Activated CD8-positive, alpha-beta T cell treated with anti-CD3 and anti-CD28 coated beads for 36 hours (primary cell): ENCODE results near the gene PARVB. TPM values are rescaled to one million over a fixed set of nuclear protein-coding genes. Genes with fewer than 3 reads are reported as not detected.

Experiments used
- ATAC-seq: fragments of 200-7000 bp; cut with Tn5 transposase; one replicate; pipeline ENCODE4 v1.10.0; 2021; ENCODE audit warnings: mild to moderate bottlenecking, moderate library complexity
- CTCF ChIA-PET: fragments of 350-600 bp; sonication (Branson Sonifier 250); formaldehyde crosslinking; loops from one replicate; lab custom pipeline; 2021; ENCODE audit warnings: antibody characterized with exemption; lab: Charles Lee
- POLR2A ChIA-PET: fragments of 350-600 bp; sonication (Branson Sonifier 250); formaldehyde crosslinking; loops from one replicate; lab custom pipeline; 2021; ENCODE audit warnings: antibody characterized with exemption; lab: Charles Lee
- DNase-seq: peaks from one replicate; pipeline ENCODE4 v3.0.0-alpha.2; 2020
- H3K27ac Mint-ChIP-seq: one replicate; pipeline ENCODE4 v1.8.0; 2021; ENCODE audit warnings: mild to moderate bottlenecking, mixed read lengths
- H3K27me3 Mint-ChIP-seq: one replicate; pipeline ENCODE4 v1.8.0; 2021; ENCODE audit warnings: mixed read lengths
- H3K36me3 Mint-ChIP-seq: one replicate; pipeline ENCODE4 v1.8.0; 2021; ENCODE audit warnings: low read depth, mixed read lengths
- H3K4me1 Mint-ChIP-seq: one replicate; pipeline ENCODE4 v1.8.0; 2021; ENCODE audit warnings: low read depth, mixed read lengths
- H3K4me3 Mint-ChIP-seq: one replicate; pipeline ENCODE4 v1.8.0; 2021; ENCODE audit warnings: mild to moderate bottlenecking, moderate library complexity, mixed read lengths
- H3K9me3 Mint-ChIP-seq: one replicate; pipeline ENCODE4 v1.8.0; 2021; ENCODE audit warnings: mixed read lengths
- intact Hi-C: fragments of 100-400 bp; cut with micrococcal nuclease; formaldehyde crosslinking; loops from one replicate; pipeline ENCODE4 v1.10.0; 2022
- total RNA-seq, 2 experiments: library from RNA; stranded (reverse); gene quantifications; one replicate each; pipeline ENCODE4 v1.2.3, GENCODE V29; 2021
- TF ChIP-seq, protein P1 (sequence below): fragments of 200-600 bp; IDR thresholded peaks from one replicate; pipeline ENCODE4 v1.8.0; 2022; ENCODE audit warnings: antibody characterized with exemption, mild to moderate bottlenecking

The PARVB gene
- total RNA-seq, 2 experiments from 2014 or later: 71.0 to 73.1 TPM

GRCh38 chr22:44193535-44193891, 169.4 kb downstream of the PARVB start:
- CTCF ChIA-PET: interaction anchor here (1.2 kb wide), 1 partner anchor 12 kb away, joined by 4 read pairs; the partner anchor contains the start of gene PARVG
- Mint-ChIP-seq H3K4me1 (peaks cover 45% of the 10 kb centered on the region), H3K36me3 (peaks cover 35% of the 10 kb centered on the region), H3K4me3 (no peak overlapping the region), H3K27me3 (no peaks in the 10 kb centered on the region), H3K27ac (no peak overlapping the region), H3K9me3 (no peaks in the 10 kb centered on the region)
- POLR2A ChIA-PET: interaction anchor here (1.1 to 7.9 kb wide), 2 partner anchors 12 to 489 kb away, joined by 3 to 59 read pairs; partner anchors contain the start of gene PARVG
- TF ChIP-seq, protein P1, sequence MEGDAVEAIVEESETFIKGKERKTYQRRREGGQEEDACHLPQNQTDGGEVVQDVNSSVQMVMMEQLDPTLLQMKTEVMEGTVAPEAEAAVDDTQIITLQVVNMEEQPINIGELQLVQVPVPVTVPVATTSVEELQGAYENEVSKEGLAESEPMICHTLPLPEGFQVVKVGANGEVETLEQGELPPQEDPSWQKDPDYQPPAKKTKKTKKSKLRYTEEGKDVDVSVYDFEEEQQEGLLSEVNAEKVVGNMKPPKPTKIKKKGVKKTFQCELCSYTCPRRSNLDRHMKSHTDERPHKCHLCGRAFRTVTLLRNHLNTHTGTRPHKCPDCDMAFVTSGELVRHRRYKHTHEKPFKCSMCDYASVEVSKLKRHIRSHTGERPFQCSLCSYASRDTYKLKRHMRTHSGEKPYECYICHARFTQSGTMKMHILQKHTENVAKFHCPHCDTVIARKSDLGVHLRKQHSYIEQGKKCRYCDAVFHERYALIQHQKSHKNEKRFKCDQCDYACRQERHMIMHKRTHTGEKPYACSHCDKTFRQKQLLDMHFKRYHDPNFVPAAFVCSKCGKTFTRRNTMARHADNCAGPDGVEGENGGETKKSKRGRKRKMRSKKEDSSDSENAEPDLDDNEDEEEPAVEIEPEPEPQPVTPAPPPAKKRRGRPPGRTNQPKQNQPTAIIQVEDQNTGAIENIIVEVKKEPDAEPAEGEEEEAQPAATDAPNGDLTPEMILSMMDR: no peak
- DNase-seq (peak; percentile 46), ATAC-seq (peak; percentile 6)
- intact Hi-C loops: no loop called here

DNA sequence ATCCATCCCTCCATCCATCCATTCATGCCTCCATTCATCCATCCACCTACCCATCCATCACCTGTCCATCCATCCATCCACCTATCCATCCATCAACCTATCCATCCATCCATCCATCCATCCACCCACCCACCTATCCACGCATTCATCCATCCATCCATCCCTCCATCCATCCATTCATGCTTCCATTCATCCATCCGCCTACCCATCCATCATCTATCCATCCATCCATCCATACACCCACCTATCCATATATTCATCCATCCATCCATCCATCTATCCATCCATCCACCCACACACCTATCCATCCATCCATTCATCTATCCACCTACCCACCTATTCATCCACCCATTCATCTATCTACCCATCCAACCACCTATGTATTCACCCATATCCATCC, 170.5 kb downstream of the PARVB start:
- no peak overlapping the region for H3K27ac Mint-ChIP-seq

DNA sequence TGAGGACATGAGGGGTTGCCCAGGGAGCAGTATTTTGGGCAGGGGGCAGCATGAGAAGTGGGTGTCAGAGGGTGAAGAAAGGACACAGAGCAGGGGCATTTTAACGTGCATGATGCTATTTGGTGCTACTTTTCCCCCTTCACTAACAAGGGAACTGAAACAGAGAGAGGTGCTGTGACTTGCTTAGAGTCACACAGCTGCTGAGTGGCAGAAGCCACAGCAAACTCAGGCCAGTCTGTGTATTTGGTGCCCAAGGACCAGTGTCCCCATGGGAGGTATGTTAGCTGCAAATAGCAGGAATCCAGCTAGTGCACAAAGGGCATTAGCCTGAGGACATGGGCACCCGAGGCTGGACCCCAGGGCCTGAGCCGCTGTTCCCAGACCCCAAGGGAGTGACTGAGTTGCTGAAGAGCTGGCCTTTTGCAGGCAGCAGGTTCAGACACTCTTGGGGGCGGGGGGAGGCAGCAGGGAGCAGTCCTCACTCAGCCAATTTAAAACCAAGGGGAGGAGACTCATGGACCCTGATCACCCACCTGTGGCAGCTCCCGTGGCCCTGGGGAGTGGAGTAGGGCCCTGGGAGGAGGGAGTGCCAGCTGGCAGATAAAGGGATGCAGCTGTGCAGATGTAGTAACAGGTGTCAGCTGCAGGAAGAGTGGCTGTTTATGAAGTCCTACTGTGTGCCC, 171.2 kb downstream of the PARVB start:
- DNase-seq (no peak), ATAC-seq (no peak)
- Mint-ChIP-seq H3K27me3 (no peaks in the 10 kb centered on the region), H3K4me3 (no peak overlapping the region), H3K4me1 (peaks cover 48% of the 10 kb centered on the region), H3K9me3 (no peaks in the 10 kb centered on the region), H3K36me3 (peaks cover 43% of the 10 kb centered on the region), H3K27ac (peak overlapping the region; percentile 16)
- intact Hi-C loops: no loop called here
- ChIA-PET POLR2A (interaction anchor here (1.6 to 7.9 kb wide), 2 partner anchors 9 to 14 kb away, joined by 5 to 59 read pairs; partner anchors contain the start of gene PARVG), CTCF (interaction anchor here (1.7 kb wide), 1 partner anchor 12 kb away, joined by 5 read pairs; no protein-coding TSS in a partner anchor)
- TF ChIP-seq, protein P1: no peak

More for the DNA sequence above, 170.5 kb downstream of the PARVB start:
- Mint-ChIP-seq H3K9me3 (no peaks in the 10 kb centered on the region), H3K27me3 (no peaks in the 10 kb centered on the region), H3K36me3 (peaks cover 42% of the 10 kb centered on the region), H3K4me1 (peaks cover 50% of the 10 kb centered on the region), H3K4me3 (no peak overlapping the region)
- TF ChIP-seq, protein P1: no peak
- no peak for DNase-seq
- ChIA-PET POLR2A (interaction anchor here (7.9 kb wide), 1 partner anchor 13 kb away, joined by 59 read pairs; the partner anchor contains the start of gene PARVG), CTCF (no interaction called here)
- ATAC-seq: no peak
- intact Hi-C loops: no loop called here

DNA sequence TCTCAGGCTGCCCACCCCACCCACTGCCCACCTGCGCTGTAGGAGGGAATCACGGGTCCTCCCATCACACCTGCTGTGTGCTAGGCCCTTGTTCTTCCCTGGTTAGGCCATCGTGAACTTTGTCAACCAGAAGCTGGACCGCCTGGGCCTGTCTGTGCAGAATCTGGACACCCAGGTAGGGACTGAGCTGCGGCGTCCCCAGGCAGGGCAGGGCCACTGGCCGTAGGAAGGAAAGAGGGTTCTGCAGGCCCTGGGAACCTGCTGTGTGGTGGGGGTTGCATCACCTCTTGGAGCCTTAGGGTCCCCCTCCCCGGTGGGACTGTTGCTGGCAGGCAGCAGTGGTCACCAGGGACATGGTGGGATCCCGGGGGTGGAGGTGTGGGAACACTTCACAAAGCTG, 172.1 kb downstream of the PARVB start:
- DNase-seq (no peak), ATAC-seq (no peak)
- no peak overlapping the region for H3K4me3 Mint-ChIP-seq
- no peak overlapping the region for H3K27ac Mint-ChIP-seq
- CTCF ChIA-PET: interaction anchor here (1.7 kb wide), 1 partner anchor 13 kb away, joined by 5 read pairs; no protein-coding TSS in a partner anchor
- H3K4me1 Mint-ChIP-seq: peaks cover 41% of the 10 kb centered on the region
- intact Hi-C loops: no loop called here
- no peaks in the 10 kb centered on the region for H3K27me3 Mint-ChIP-seq
- TF ChIP-seq, protein P1: no peak
- no peaks in the 10 kb centered on the region for H3K9me3 Mint-ChIP-seq
- POLR2A ChIA-PET: interaction anchor here (1.6 to 7.9 kb wide), 2 partner anchors 8 to 15 kb away, joined by 5 to 59 read pairs; partner anchors contain the start of gene PARVG
- H3K36me3 Mint-ChIP-seq: peaks cover 43% of the 10 kb centered on the region

GRCh38 chr22:44196731-44197131, 172.6 kb downstream of the PARVB start:
- Mint-ChIP-seq H3K9me3 (no peaks in the 10 kb centered on the region), H3K27ac (no peak overlapping the region), H3K4me1 (peaks cover 36% of the 10 kb centered on the region), H3K27me3 (no peaks in the 10 kb centered on the region), H3K4me3 (no peak overlapping the region), H3K36me3 (peaks cover 41% of the 10 kb centered on the region)
- POLR2A ChIA-PET: interaction anchor here (1.6 to 7.9 kb wide), 2 partner anchors 8 to 15 kb away, joined by 5 to 59 read pairs; partner anchors contain the start of gene PARVG
- DNase-seq (no peak), ATAC-seq (no peak)
- CTCF ChIA-PET: interaction anchor here (1.7 kb wide), 1 partner anchor 13 kb away, joined by 5 read pairs; no protein-coding TSS in a partner anchor
- intact Hi-C loops: no loop called here
- TF ChIP-seq, protein P1: no peak
